ENCODE data around the gene KAT8. TPM values are rescaled to one million over a fixed set of nuclear protein-coding genes. Genes with fewer than 3 reads are reported as not detected.

KAT8 gene
- total RNA-seq, 2 experiments from 2014 or later = 86.9 to 95.3 TPM

- Histone ChIP-seq H2AFZ (ENCODE audit: low read length) (no peak overlapping the region), H4K20me1 (ENCODE audit: insufficient read depth, low read length) (no peaks in the 10 kb centered on the region), H3K4me2 (ENCODE audit: low read length) (no peak overlapping the region), H3K36me3 (ENCODE audit: insufficient read depth, low read length) (no peaks in the 10 kb centered on the region), H3K79me2 (ENCODE audit: insufficient read depth, low read depth, low read length) (no peaks in the 10 kb centered on the region), H3K27ac (ENCODE audit: low read depth, low read length, poor library complexity, severe bottlenecking) (no peak overlapping the region), H3K4me3 (ENCODE audit: low read depth, low read length, poor library complexity, severe bottlenecking) (no peak overlapping the region), H3K4me1 (ENCODE audit: insufficient read depth, low read length, poor library complexity, severe bottlenecking) (peaks cover 7% of the 10 kb centered on the region), H3K9me2 (ENCODE audit: insufficient read depth, low read length) (no peaks in the 10 kb centered on the region), H3K9me3 (ENCODE audit: low read length) (no peaks in the 10 kb centered on the region)
- intact Hi-C loops (cut with micrococcal nuclease; ENCODE audit: unreplicated experiment) = no loop called here
- no TSS peak for BruUV-seq (replicated peaks)
- DNase-seq (ENCODE audit: low spot score) = no peak
- ChIA-PET POLR2A (no interaction called here), CTCF (ENCODE audit: unreplicated experiment) (no interaction called here)
- TF ChIP-seq CTCF (conservative IDR thresholded peaks at IDR 0.05; ENCODE audit: low read length) = no peak
- TF ChIP-seq EZH2phosphoT487 (IDR thresholded peaks at IDR 0.05; ENCODE audit: borderline replicate concordance, low read depth, low read length) = no peak
Observed at GRCh38 chr16:31147574-31147973, 30.1 kb downstream of the KAT8 start.

- H3K36me3 ChIP-seq (ENCODE audit: insufficient read depth, low read length) = no peaks in the 10 kb centered on the region
- no peak for DNase-seq (ENCODE audit: low spot score)
- no peaks in the 10 kb centered on the region for H3K9me2 ChIP-seq (ENCODE audit: insufficient read depth, low read length)
- H3K4me2 ChIP-seq (ENCODE audit: low read length) = no peak overlapping the region
- no TSS peak for BruUV-seq (replicated peaks)
- ChIA-PET CTCF (ENCODE audit: unreplicated experiment) (no interaction called here), POLR2A (no interaction called here)
- TF ChIP-seq EZH2phosphoT487 (IDR thresholded peaks at IDR 0.05; ENCODE audit: borderline replicate concordance, low read depth, low read length) (no peak), CTCF (conservative IDR thresholded peaks at IDR 0.05; ENCODE audit: low read length) (no peak)
- H3K4me3 ChIP-seq (ENCODE audit: low read depth, low read length, poor library complexity, severe bottlenecking) = no peak overlapping the region
- H3K27ac ChIP-seq (ENCODE audit: low read depth, low read length, poor library complexity, severe bottlenecking) = no peak overlapping the region
- H3K4me1 ChIP-seq (ENCODE audit: insufficient read depth, low read length, poor library complexity, severe bottlenecking) = no peaks in the 10 kb centered on the region
- no peaks in the 10 kb centered on the region for H3K9me3 ChIP-seq (ENCODE audit: low read length)
- H4K20me1 ChIP-seq (ENCODE audit: insufficient read depth, low read length) = no peaks in the 10 kb centered on the region
- no peaks in the 10 kb centered on the region for H3K79me2 ChIP-seq (ENCODE audit: insufficient read depth, low read depth, low read length)
- no peak overlapping the region for H2AFZ ChIP-seq (ENCODE audit: low read length)
- intact Hi-C loops (cut with micrococcal nuclease; ENCODE audit: unreplicated experiment) = no loop called here
Observed at GRCh38 chr16:31148281-31148728, 30.8 kb downstream of the KAT8 start.

DNA sequence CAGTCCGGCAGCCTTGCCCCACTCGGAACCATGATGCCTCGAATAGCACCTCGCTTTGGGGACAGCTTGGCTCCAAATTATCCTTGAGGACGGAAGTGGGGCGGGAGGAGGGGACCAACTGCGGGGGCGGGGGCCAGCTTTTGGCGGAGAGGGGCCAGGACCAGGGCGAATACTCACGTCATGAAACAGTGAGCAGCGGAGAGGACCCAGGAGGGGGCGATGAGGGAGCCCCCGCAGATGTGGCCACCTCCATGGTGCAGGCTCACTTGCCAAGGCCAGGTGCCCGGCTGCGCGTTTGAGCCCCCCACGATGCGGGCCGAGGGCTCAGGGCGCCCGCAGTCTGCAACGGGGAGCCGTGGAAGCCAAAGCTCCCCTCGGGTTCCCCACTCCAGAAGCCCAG, 31.4 kb downstream of the KAT8 start:
- BruUV-seq (replicated peaks) = no TSS peak

More for the DNA sequence above, 31.4 kb downstream of the KAT8 start:
- H3K36me3 ChIP-seq (ENCODE audit: insufficient read depth, low read length) = no peaks in the 10 kb centered on the region
- H4K20me1 ChIP-seq (ENCODE audit: insufficient read depth, low read length) = no peaks in the 10 kb centered on the region
- no peaks in the 10 kb centered on the region for H3K9me2 ChIP-seq (ENCODE audit: insufficient read depth, low read length)
- TF ChIP-seq CTCF (conservative IDR thresholded peaks at IDR 0.05; ENCODE audit: low read length) (no peak), EZH2phosphoT487 (IDR thresholded peaks at IDR 0.05; ENCODE audit: borderline replicate concordance, low read depth, low read length) (no peak)
- H3K4me3 ChIP-seq (ENCODE audit: low read depth, low read length, poor library complexity, severe bottlenecking) = no peak overlapping the region
- no peaks in the 10 kb centered on the region for H3K79me2 ChIP-seq (ENCODE audit: insufficient read depth, low read depth, low read length)
- H3K9me3 ChIP-seq (ENCODE audit: low read length) = no peaks in the 10 kb centered on the region
- ChIA-PET POLR2A (no interaction called here), CTCF (ENCODE audit: unreplicated experiment) (no interaction called here)
- H2AFZ ChIP-seq (ENCODE audit: low read length) = no peak overlapping the region
- no peak for DNase-seq (ENCODE audit: low spot score)
- no peak overlapping the region for H3K27ac ChIP-seq (ENCODE audit: low read depth, low read length, poor library complexity, severe bottlenecking)
- H3K4me1 ChIP-seq (ENCODE audit: insufficient read depth, low read length, poor library complexity, severe bottlenecking) = no peaks in the 10 kb centered on the region
- intact Hi-C loops (cut with micrococcal nuclease; ENCODE audit: unreplicated experiment) = no loop called here
- H3K4me2 ChIP-seq (ENCODE audit: low read length) = no peak overlapping the region
